Measurements from ENCODE around the gene MMP24OS.

MMP24OS gene

DNA sequence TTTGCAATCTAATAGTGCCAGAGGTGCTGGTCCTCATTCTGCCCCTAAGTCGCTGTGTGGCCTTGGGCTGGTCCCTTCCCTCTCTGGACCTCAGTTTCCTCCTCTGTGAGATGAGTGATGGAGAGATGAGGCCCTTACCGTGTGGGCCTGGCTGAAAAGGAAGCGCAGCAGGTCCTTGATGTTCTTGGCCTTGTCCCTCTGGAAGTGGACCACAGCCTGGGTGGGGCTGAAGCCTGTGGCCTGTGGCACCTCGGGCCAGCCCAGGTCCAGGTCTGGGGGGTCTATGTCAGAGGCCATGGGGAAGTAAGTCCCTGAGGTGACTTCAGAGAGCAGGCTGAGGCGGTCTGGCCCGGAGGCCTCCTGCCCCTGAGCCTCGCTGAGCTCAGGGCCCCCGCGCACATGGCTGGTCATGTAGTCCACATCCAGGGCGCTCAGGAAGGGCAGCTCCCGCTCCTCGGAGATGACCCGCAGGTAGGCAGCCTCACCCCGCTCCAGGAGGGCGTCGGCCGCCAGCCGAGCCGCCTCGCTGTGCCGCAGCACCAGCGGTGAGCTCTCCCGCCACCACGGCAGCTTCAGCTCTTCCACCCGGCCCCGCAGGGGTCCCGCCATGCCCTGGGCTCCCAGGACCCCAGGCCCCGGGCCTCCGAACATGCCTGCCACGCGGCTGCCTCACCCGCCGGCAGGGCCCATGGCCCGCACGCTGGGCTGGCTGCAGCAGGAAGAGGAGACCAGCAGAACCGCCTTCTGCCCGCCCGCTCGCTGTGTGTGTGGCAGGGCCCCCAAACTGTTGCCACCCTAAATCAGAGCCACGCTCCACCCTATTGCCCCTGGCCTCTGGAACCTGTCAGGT is 14.0 kb upstream of the MMP24OS start, which contains the start of gene FAM83C:
FAM83C (minus strand) TSS at position 772 of the 850 bp plus-strand sequence; CDS start at position 651, 121 bp downstream.
- no peak for DNase-seq

DNA sequence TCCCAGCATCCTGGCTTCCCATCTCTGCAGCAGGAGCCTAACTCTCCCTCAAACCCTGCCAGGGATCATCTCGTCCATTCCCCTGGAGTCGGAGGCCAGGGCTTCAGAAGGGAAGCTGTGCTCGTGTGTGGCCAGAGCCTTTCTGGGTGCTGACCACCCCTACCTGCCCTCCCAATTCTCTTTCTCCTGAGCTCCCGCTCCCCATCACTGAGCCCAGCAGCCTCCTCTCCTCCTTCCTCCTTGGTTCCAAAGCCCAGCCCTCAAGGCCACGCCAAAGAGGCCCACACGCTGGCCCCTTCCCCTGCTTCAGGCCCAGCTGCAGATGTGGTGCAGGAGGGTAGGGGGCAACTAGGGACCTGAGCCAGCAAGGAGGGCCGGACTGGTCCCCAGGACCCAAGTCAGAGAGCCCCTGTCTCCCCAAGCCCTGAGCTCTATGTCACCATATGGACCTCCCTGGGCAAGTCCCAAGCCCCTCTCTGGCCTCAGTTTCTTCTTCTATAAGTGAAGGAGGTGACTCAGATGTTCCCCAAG is 13.0 kb upstream of the MMP24OS start:
- DNase-seq, result no peak

DNA sequence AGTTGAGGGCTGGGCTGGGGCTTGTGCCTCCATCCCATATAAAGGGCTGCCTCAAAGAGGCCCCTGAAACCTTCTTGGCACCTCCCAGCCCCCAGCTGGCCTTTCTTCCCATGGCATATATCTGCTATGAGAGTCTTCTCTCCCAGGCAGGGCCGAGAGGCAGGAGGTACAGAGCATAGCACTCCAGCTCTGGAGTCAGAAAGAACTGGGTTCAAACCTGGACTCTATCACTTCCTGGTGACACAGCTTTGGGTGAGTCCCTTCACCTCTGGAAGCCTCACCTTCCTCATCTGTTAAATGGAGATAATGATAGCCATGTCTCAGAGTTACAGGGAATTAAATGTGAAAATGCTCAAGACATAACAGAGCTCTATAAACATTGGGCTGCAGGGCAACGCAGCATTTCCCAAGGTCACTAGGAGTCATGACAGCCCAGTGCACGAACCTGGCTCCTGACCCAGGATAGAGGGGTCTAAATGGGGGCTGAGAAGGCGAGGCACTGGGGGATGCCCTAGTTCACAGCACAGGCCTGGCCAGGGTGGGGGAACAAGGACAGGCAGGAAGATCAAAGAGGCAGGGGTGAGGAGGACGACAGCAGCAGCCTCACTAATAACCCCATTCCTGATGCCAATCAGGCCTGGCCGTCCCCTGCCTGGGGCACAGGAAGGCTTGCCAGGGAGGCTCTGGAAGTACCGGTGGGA is 12.4 kb upstream of the MMP24OS start:
- no peak for DNase-seq

DNA sequence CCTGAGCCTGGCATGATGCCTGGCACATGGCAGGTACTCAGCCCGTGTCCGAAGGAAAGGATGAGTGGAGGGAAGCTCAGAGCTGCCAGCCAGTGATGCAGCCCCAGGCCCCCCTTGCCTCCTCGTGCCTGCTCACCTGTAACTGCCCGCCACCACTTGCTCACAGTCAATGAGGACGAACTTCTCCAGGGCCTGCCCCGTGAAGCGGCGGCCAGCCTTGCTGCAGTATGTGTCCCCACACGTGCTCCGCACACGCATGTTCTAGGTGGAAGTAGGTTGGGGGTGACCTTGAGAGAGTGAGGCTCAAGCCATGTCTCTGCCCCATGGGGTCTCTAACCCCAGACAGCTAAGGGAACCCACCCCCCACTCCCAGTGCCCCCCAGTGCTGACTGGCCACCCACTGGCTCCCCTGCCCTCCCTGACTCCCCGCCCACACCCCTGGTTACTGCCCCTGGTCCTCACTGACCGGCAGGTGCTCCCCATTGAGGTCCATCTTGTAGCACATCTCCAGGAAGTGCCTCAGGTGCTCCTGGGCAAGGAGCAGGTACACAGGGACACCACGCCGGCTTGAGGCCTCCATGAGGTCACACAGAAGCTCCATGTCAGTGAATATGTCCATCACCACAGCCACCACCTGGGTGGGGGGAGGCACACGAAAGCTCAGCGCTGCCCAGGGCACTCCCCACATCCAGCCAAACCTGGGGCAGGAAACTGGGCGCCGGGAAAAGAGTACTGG is 10.6 kb upstream of the MMP24OS start:
- no peak for DNase-seq

DNA sequence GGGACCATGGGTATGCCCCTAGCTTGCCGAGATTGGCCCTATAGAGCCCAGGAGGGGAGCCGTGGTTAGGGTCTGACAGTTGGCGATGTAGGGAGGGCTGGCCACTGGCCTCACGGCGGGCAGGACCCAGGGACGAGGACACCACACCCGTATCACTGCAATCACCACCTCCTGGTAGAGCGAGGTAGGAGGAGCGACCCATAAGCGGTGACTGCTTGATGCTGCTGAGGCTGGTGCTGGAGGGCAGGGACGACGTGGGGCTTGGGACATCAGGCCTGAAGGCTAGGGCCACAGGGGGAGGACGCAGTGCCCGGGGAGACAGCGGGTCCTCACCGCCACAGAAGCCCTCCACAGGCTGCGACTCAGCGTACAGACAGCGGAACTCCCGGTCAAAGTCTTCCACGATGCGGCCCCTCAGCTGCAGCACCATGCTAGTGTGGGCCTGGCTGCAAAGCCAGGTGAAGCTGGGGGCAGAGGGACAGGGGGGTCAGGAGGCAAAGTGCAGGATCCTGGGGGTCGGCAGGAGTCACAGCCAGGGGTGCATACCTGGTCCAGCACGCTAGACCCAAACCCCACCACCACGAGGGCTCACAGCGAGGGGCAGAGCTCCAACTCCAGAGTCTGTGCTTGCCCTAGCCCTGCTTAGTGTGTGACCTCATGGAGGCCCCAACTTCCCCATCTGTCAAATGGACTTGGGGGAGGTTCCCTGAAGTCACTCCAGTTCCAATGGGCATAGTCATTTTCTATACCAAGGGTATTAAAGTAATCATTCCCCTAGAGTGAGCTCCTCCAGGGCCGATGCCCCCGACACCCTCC is 9.8 kb upstream of the MMP24OS start:
- no peak for DNase-seq

DNA sequence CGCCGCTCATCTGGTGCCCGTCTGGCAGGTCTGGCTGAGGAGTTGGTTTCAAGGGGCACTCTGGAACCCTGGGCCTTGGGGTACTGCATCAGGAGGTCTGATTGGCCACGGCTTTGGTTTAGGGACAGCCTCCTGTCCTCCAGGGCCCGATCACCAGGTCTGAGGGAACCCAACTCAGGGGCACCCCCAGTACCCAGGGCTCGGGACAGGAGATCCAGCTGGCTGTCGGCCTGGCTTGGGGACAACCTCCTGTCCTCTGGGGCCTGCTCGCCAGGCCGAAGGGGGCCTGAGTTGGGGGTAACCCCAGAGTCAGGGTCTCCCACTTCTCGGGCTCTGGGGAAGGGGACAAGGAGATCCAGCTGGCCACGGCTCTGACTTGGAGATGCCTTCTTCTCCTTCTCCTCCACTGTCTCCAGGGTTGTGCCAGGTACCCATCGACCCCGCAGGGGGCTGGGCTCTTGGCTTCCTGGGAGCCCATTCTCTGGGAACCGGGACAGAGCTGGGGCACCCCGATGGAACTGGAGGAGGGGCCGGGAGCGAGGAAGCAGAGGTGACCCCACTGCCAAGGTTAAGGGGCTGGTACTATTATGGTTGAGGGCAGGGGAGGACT is 9.1 kb upstream of the MMP24OS start:
- DNase-seq, result no peak

DNA sequence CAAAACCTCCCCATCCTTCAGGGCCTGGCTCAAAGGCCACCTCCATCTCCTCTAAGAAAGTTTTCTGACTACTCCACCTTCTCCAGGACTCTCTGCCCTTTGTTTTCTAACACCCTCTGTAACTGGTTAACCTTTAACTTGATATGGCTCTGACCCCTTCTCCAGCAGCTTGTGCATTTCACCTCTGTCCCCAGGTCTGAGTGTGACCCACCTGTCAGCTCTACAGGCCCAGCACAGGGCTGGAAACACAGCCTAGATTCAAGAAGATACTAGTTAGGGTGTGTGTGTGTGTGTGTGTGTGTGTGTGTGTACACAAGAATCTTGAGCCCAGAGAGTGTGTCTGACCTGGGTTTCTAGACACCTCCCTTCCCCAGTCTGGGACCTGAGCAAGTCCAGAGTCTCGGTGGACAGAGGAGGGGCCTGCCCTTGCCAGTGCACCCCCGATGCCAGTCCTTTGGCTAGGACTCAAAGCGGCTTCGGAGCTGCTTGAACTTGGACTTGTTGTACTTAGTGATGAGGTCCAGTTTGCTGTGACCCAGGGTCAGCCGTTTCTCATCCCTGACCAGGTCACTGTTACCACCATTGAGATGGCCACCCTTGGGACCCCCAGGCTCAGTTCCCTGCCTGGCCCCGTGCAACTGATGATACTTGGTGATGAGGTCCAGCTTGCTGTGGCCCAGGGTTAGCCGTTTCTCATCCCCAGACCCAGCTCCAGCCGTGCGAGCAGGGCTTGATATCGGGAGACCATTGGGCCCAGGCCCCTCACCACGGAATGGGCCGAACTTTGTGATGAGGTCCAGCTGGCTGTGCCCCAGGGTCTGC is 8.4 kb upstream of the MMP24OS start:
- no peak for DNase-seq

DNA sequence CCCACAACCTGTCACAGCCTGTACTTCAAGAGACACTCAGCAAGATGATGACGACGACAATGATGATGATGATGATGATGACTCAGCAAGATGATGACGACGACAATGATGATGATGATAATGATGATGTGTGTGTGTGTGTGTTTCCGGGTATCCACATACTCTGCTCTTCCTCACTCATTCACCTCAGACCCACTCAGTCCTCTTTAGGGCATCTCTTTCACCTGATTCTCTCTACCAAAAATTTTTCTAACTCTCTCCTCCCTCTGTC is 7.8 kb upstream of the MMP24OS start:
- no peak for DNase-seq

DNA sequence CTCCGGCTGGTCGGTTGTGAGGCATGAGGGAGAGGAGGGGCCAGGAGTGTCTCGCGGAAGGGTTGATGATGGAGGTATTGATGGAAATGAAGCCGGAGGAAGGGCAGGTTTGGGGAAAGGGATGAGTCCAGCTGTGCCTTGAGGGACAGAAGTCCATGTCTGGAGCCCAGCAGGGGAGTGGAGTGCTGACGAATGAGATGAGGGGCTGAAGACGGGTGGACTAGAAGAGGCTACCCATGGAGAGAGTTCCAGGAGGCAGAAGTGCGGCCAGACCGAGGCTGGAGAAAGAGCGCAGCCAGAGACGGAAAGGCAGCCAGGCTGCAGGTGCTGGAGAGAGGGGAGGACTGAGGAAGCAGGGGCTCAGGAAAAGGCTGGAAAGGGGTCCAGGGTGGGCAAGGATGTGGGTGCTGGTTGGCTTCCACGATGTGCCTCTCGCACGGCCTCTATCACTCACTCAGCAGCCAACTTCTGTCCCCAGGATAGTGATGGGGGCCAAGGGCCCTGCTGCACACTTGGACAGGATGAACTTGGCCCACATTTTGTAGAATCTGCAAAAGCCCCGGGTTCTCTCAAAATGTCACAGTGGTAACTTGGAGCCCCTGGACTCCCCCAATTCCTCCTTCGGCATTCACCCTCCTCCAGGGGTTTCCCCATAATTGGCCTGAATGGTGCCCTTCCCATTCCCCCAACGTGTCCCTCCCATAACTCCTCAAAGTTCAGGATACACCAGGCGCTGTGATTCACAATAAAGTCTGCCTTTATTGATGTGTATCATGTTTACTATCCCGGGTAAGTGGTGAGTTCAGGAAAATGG is 7.3 kb upstream of the MMP24OS start:
- peak in 5 of 58 donors; percentile 30 to 50 (median 45) for DNase-seq

DNA sequence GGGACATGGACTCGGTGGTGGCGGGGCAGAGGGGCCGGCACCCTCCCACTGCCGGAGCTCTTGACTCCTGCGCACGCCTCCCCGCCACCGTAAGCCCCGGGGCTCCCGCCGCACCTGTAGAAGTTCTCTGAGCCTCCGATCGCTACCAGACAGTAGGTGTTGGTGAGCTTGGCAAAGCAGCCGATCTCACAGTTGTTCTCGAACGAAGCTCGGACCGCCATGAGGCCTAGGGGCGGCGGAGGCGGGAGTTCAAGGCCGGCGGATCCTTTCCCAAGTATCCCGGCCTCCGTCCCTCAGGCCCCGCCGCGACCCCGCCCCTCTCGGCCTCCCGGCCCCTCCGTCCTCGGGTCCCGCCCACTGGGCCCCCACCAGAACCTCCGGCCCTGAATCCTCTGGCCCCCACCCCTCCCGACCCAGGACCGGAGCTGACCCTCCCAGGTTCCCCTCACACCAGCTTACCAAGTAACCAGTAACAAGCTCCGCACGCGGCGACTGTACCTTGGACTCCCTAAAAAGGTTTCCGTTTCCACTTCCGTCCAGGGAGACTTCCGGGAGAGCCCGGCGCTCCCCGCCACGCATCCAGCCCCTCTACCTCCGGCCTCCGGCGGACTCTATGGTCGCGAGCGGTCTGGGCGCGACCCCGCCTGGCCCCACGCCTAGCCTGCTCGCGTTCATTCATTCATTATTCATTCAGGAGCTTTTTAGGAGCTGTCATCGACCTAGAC is 6.5 kb upstream of the MMP24OS start, which contains the start of gene EIF6:
EIF6 (minus strand) TSS at position 506 of the 725 bp plus-strand sequence; CDS start at position 221, 285 bp downstream.
- DNase-seq, result peak; percentile 32 to 88 (median 68)

DNA sequence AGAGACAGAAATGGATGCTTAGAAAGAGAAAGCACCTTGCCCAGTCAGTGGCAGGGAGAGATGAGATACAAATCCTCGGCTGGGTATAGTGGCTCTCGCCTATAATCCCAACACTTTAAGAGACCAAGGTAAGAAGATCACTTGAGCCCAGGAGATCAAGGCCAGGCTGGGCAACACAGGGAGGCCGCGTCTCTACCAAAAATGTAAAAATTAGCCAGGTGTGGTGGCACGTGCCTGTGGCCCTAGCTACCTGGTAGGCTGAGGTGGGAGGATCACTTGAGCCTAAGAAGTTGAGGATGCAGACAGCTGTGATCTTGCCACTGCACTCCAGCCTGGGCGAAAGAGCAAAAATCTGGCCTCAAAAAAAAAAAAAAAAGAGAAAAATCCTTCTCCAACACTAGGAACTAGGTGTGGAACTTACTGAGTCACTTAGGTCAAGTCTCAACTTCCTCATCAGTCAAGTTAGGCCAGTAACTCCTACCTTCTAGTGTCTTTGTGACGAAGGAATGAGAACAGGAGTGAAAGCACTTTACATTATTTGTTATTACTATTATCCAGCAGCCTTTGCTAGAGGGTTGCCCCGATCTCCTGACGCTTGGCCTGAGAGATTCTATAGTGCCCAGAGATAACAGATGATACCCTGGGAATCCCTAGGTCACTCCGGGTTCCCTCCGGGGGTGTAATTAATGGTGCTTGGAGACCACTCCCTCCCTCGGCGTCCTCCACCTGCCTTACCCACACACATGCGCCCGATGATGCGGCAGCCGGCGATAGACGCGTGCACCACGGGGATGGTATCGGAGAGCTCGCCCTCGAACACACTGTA is 5.7 kb upstream of the MMP24OS start:
- DNase-seq, result no peak

DNA sequence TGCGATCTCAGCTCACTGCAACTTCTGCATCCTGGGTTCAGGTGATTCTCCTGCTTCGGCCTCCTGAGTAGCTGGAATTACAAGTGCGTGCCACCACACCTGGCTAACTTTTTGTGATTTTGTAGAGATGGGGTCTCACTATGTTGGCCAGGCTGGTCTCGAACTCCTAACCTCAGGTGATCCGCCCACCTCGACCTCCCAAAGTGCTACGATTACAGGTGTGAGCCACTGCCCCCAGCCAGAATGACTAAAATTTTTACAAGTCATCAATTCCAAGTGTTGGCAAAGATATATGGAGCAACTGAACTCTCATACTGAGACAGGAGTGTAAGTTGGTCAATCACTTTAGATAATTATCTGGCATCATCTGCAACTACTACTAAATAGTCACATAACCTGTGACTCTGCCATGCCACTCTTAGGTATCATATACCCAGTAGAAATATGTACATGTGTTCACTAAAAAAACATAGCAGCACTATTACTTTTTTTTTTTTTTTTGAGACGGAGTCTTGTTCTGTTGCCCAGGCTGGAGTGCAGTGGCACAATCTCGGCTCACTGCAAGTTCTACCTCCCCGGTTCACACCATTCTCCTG is 3.7 kb upstream of the MMP24OS start:
- no peak for DNase-seq

DNA sequence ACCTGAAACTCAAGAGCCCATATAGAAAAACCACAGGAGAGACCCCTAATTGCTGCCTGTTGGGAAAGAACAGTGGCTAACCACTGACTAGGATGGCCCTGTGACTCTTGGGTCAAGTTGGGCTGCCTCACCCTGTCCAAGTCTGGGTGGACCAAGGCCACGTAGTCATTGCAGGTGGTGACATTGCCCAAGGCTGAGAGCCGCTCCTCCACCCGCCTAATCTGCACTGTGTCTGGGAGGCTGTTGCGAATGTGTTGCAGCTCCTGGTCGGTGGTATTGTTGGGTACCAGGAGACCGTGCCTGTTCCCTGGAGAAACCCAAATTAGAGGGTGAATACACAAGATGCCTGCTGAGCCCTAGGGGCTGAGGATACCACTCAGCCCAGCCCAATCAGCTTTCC is 2.6 kb upstream of the MMP24OS start:
- no peak for DNase-seq

DNA sequence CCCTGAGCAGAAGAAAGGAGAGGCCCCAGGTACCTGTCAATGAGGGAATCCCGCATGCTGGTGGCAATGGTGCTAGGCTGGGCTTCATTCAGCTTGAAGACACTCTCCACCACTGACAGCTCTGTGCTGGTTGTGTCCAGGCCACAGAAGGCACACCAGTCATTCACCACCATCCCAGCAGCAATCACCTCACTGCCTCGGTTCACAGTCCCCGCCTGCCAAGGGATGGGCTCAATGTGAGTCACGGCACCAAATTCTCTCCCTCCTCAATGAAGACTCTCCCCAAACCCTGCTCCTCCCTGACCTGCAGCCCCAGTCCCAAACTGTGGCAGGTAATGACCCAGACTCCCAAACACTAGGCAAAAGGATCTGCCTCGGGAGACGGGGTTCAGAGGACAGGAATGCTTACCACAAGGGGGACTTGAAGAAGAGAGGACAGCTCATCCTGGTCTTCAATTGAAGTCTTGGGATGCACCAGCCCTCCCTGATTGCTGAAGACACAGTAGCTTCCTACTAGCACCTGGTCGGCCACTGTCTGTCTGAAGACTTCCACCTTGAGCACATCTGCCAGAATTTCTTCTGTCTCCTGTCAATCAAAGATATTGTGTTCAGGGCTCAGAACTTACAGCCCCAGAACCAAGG is 1.7 kb upstream of the MMP24OS start:
- no peak for DNase-seq

DNA sequence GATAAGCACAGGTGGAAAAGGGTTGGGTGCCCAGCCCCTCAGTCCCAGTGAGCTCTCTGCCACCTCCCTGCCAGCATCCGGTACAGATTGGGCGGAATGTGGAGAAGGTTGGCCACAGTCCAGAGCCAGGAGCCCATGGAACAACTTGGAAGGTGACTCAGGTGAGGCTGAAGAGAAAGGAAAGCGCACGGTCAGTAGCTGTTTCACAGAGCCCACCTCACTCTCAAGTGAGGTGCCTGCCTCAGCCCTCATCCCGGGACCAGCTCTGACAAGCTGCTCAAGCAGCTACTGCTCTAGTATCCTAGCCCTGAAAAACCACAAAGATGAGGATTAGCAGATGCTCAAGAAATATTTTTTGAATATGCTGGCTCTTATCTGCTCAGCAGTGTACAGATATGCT is 1.1 kb upstream of the MMP24OS start:
- DNase-seq, result no peak

DNA sequence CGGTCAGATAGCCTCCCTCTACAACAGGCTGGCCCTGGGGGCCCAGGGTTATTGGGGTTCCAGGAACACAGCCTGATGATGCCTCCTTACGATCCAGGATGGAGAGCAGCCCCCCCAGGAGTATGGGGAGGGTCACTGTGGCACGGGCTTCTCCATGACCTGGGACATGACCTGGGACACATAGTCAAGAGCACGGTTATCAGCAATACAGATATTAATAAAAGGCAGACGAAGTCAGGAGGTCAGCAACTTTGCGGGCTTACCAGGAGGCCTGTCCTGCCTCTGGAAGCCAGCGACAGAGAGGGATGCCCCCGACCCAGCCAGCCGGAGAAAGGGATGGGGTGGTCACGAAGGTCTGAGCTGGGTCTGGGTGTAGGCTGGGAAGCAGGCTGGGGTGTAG is 795 bp downstream of the MMP24OS start:
- DNase-seq, result no peak
